SK-N-SH (cell line): ENCODE data around the gene OR4B1. TPM values are rescaled to one million over a fixed set of nuclear protein-coding genes. Genes with fewer than 3 reads are reported as not detected.

Experiments
- CTCF ChIA-PET: fragments of 300-600, 350-600 bp; formaldehyde crosslinking; extraction: SDS; loops from one replicate; lab custom pipeline; 2021; lab: Yijun Ruan, JAX
- POLR2A ChIA-PET: fragments of 350-600 bp; sonication (Branson Sonifier 250); formaldehyde crosslinking; extraction: SDS; loops from one replicate; lab custom pipeline; 2020; ENCODE audit warnings: antibody characterized with exemption, inconsistent platforms; lab: Yijun Ruan, JAX
- DNase-seq: peaks from one replicate; pipeline ENCODE4 v3.0.0; 2012
- H2AFZ ChIP-seq: fragments of 200-600 bp; sonication (generic); 2 replicates; pipeline ENCODE4 v1.8.1; 2016; ENCODE audit warnings: antibody characterized with exemption, mild to moderate bottlenecking, low read depth
- H3F3A ChIP-seq: fragments of 200-600 bp; sonication (generic); replicated peaks from 2 replicates; pipeline ENCODE3; 2016; ENCODE audit warnings: antibody characterized with exemption, mild to moderate bottlenecking; ENCODE audit not compliant: insufficient read depth
- H3K27ac ChIP-seq, 2 experiments: fragments of 200-500 bp in 1 of 2; fragments of 200-600 bp in 1 of 2; sonication (Bioruptor generic) in 1 of 2; sonication (generic), shearing (Covaris generic) in 1 of 2; 2 replicates each; pipeline versions ENCODE4 v1.5.1 to v1.6.1; 2014 to 2016; ENCODE audit warnings: low read depth in 2 of 2, inconsistent platforms in 1 of 2, low read length in 1 of 2, mild to moderate bottlenecking in 1 of 2, mixed read lengths in 1 of 2
- H3K27me3 ChIP-seq: fragments of 200-600 bp; sonication (generic), shearing (Covaris generic); 2 replicates; pipeline ENCODE4 v1.6.1; 2016; ENCODE audit warnings: mixed run types; ENCODE audit not compliant: insufficient read depth
- H3K36me3 ChIP-seq, 2 experiments: fragments of 200-500 bp in 1 of 2; fragments of 200-600 bp in 1 of 2; sonication (Bioruptor generic) in 1 of 2; sonication (generic) in 1 of 2; replicated peaks in 1 of 2; 2 replicates each; pipeline versions ENCODE3 to v1.5.1; 2014 to 2016; ENCODE audit warnings: low read length in 1 of 2, mild to moderate bottlenecking in 1 of 2; ENCODE audit not compliant: insufficient read depth in 2 of 2, control insufficient read depth in 1 of 2
- H3K4me1 ChIP-seq, 2 experiments: fragments of 200-500 bp in 1 of 2; fragments of 200-600 bp in 1 of 2; sonication (Bioruptor generic) in 1 of 2; sonication (generic), shearing (Covaris generic) in 1 of 2; 2 replicates each; pipeline versions ENCODE4 v1.5.1 to v1.6.1; 2014 to 2016; ENCODE audit warnings: low read depth in 1 of 2, low read length in 1 of 2, mixed run types in 1 of 2; ENCODE audit not compliant: insufficient read depth in 2 of 2, control insufficient read depth in 1 of 2
- H3K4me2 ChIP-seq: fragments of 200-600 bp; sonication (generic), shearing (Covaris generic); 2 replicates; pipeline ENCODE4 v1.6.1; 2017; ENCODE audit warnings: mixed run types
- H3K4me3 ChIP-seq, 2 experiments: fragments of 200-500 bp in 1 of 2; fragments of 200-600 bp in 1 of 2; sonication (Bioruptor generic) in 1 of 2; sonication (generic), shearing (Covaris generic) in 1 of 2; 2 replicates each; pipeline versions ENCODE4 v1.5.1 to v1.8.1; 2014 to 2016; ENCODE audit warnings: low read depth in 2 of 2, inconsistent platforms in 1 of 2, low read length in 1 of 2, mild to moderate bottlenecking in 1 of 2, mixed read lengths in 1 of 2, moderate library complexity in 1 of 2
- H3K79me2 ChIP-seq: fragments of 200-600 bp; sonication (generic); 2 replicates; pipeline ENCODE4 v1.8.1; 2017; ENCODE audit warnings: mild to moderate bottlenecking; ENCODE audit not compliant: insufficient read depth
- H3K9ac ChIP-seq: fragments of 200-600 bp; sonication (generic); 2 replicates; pipeline ENCODE4 v1.6.1; 2017; ENCODE audit warnings: mixed run types
- H3K9me2 ChIP-seq: fragments of 200-600 bp; sonication (generic); 2 replicates; pipeline ENCODE4 v1.6.1; 2017; ENCODE audit warnings: mixed run types
- H3K9me3 ChIP-seq: fragments of 200-600 bp; sonication (generic); 2 replicates; pipeline ENCODE4 v1.6.1; 2017; ENCODE audit warnings: mixed run types, mild to moderate bottlenecking, moderate library complexity
- H4K20me1 ChIP-seq: fragments of 200-600 bp; sonication (generic); 2 replicates; pipeline ENCODE4 v1.6.1; 2017; ENCODE audit warnings: mild to moderate bottlenecking, mixed run types; ENCODE audit not compliant: insufficient read depth
- ELF1 ChIP-seq: IDR thresholded peaks from 2 replicates; pipeline ENCODE4 v1.4.0; 2012
- EZH2phosphoT487 ChIP-seq: fragments of 200-600 bp; sonication (generic); IDR thresholded peaks from 2 replicates; pipeline ENCODE4 v1.6.1; 2017; ENCODE audit warnings: low read depth, mixed run types, mild to moderate bottlenecking, antibody characterized with exemption, moderate library complexity, borderline replicate concordance
- GATA2 ChIP-seq: sonication (generic); formaldehyde crosslinking; IDR thresholded peaks from 2 replicates; pipeline ENCODE4 v1.5.0; 2020; ENCODE audit warnings: mild to moderate bottlenecking, missing genetic modification reagents
- IRF3 ChIP-seq: fragments of 150-350 bp; IDR thresholded peaks from 2 replicates; pipeline ENCODE4 v1.6.1; 2016; ENCODE audit warnings: mild to moderate bottlenecking, low read depth, low read length
- NRF1 ChIP-seq: IDR thresholded peaks from 2 replicates; pipeline ENCODE4 v1.6.1; 2012; ENCODE audit warnings: low read depth, mild to moderate bottlenecking, low read length
- POLR2AphosphoS5 ChIP-seq: IDR thresholded peaks from 2 replicates; pipeline ENCODE4 v1.6.1; 2012; ENCODE audit warnings: low read depth, low read length
- RCOR1 ChIP-seq: fragments of 150-350 bp; IDR thresholded peaks from 2 replicates; pipeline ENCODE4 v1.6.1; 2017; ENCODE audit warnings: antibody characterized with exemption, low read length
- TEAD4 ChIP-seq: IDR thresholded peaks from 2 replicates; pipeline ENCODE4 v1.4.0; 2012; ENCODE audit warnings: mild to moderate bottlenecking, borderline replicate concordance; ENCODE audit not compliant: insufficient read depth
- USF2 ChIP-seq: fragments of 150-350 bp; IDR thresholded peaks from 2 replicates; pipeline ENCODE4 v1.6.1; 2017; ENCODE audit warnings: antibody characterized with exemption, low read length, low read depth, borderline replicate concordance
- YY1 ChIP-seq: IDR thresholded peaks from 2 replicates; pipeline ENCODE4 v1.4.0; 2012; ENCODE audit warnings: low read depth, mild to moderate bottlenecking
- WGBS: methylation state at CpG from one replicate; pipeline ENCODE4 v1.1.6; 2017; ENCODE audit warnings: low lambda C conversion rate; 5-methylcytosine and 5-hydroxymethylcytosine counted together
- polyA plus RNA-seq, 3 experiments: library from polyadenylated mRNA; depleted of rRNA; stranded (reverse); fragments of >200 nt; gene quantifications; 2 replicates each; pipeline ENCODE4 v1.2.3, GENCODE V29; 2012
- TF ChIP-seq, protein P1 (sequence below): IDR thresholded peaks from 2 replicates; pipeline ENCODE4 v1.4.0; 2012; ENCODE audit warnings: low read depth, borderline replicate concordance
- TF ChIP-seq, protein P2 (sequence below): fragments of 200-600 bp; sonication (generic); IDR thresholded peaks from 2 replicates; pipeline ENCODE4 v1.6.1; 2017; ENCODE audit warnings: antibody characterized with exemption, mild to moderate bottlenecking, moderate library complexity
- TF ChIP-seq, protein P3 (sequence below): IDR thresholded peaks from 2 replicates; pipeline ENCODE4 v1.4.0; 2012; ENCODE audit warnings: low read depth

The OR4B1 gene
- polyA plus RNA-seq, 1 of the 3 experiments (the other 2 are of a cell fraction) = not detected

- no peaks in the 10 kb centered on the region for H3K4me1 ChIP-seq
- DNase-seq = no peak
- no peaks in the 10 kb centered on the region for H3K9me2 ChIP-seq
- no peaks in the 10 kb centered on the region; the same call in 1 of the 2 replicates for H3K27me3 ChIP-seq
- no peak overlapping the region for H3K4me2 ChIP-seq
- ChIA-PET CTCF (no interaction called here), POLR2A (no interaction called here)
- TF ChIP-seq IRF3 = no peak
- no peak for TF ChIP-seq GATA2 (CRISPR knock-in tag)
- TF ChIP-seq USF2 = no peak
- TF ChIP-seq TEAD4 = no peak
- TF ChIP-seq EZH2phosphoT487 = no peak
- TF ChIP-seq, protein P1, sequence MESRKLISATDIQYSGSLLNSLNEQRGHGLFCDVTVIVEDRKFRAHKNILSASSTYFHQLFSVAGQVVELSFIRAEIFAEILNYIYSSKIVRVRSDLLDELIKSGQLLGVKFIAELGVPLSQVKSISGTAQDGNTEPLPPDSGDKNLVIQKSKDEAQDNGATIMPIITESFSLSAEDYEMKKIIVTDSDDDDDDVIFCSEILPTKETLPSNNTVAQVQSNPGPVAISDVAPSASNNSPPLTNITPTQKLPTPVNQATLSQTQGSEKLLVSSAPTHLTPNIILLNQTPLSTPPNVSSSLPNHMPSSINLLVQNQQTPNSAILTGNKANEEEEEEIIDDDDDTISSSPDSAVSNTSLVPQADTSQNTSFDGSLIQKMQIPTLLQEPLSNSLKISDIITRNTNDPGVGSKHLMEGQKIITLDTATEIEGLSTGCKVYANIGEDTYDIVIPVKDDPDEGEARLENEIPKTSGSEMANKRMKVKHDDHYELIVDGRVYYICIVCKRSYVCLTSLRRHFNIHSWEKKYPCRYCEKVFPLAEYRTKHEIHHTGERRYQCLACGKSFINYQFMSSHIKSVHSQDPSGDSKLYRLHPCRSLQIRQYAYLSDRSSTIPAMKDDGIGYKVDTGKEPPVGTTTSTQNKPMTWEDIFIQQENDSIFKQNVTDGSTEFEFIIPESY = no peak
- no peak for TF ChIP-seq ELF1
- no peak for TF ChIP-seq POLR2AphosphoS5
- TF ChIP-seq NRF1 = no peak
- TF ChIP-seq, protein P2, sequence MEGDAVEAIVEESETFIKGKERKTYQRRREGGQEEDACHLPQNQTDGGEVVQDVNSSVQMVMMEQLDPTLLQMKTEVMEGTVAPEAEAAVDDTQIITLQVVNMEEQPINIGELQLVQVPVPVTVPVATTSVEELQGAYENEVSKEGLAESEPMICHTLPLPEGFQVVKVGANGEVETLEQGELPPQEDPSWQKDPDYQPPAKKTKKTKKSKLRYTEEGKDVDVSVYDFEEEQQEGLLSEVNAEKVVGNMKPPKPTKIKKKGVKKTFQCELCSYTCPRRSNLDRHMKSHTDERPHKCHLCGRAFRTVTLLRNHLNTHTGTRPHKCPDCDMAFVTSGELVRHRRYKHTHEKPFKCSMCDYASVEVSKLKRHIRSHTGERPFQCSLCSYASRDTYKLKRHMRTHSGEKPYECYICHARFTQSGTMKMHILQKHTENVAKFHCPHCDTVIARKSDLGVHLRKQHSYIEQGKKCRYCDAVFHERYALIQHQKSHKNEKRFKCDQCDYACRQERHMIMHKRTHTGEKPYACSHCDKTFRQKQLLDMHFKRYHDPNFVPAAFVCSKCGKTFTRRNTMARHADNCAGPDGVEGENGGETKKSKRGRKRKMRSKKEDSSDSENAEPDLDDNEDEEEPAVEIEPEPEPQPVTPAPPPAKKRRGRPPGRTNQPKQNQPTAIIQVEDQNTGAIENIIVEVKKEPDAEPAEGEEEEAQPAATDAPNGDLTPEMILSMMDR = no peak
- TF ChIP-seq RCOR1 = no peak
- no peak for TF ChIP-seq YY1
- TF ChIP-seq, protein P3, sequence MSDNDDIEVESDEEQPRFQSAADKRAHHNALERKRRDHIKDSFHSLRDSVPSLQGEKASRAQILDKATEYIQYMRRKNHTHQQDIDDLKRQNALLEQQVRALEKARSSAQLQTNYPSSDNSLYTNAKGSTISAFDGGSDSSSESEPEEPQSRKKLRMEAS = no peak
- H4K20me1 ChIP-seq = no peaks in the 10 kb centered on the region
- H3K36me3 ChIP-seq = no peaks in the 10 kb centered on the region
- WGBS = 1% methylated on average over 3 of the region's 3 CpGs
- no peaks in the 10 kb centered on the region for H3F3A ChIP-seq
- H3K9ac ChIP-seq = no peak overlapping the region
- no peak overlapping the region for H3K27ac ChIP-seq
- H3K9me3 ChIP-seq = no peaks in the 10 kb centered on the region
- H3K4me3 ChIP-seq = no peak overlapping the region
- H3K79me2 ChIP-seq = no peaks in the 10 kb centered on the region
- no peak overlapping the region for H2AFZ ChIP-seq
Observed at GRCh38 chr11:48237727-48238126, 21.1 kb downstream of the OR4B1 start.
